ENCODE measurements around the gene ACOX1. TPM values are rescaled to one million over a fixed set of nuclear protein-coding genes. Genes with fewer than 3 reads are reported as not detected.

The ACOX1 gene
- total RNA-seq, 1 donor from 2014 or later: 35.1 TPM

- peak within 1 kb of the TSS; percentile 76 for H3K4me3 ChIP-seq (ENCODE audit: low read depth, low read length)
- DNase-seq (ENCODE audit: low read depth): no peak
- TF ChIP-seq CTCF (conservative IDR thresholded peaks at IDR 0.05; ENCODE audit: low read depth, low read length): no peak
These were observed 82.4 kb downstream of the ACOX1 start, which contains the start of gene TRIM65 for GRCh38 chr17:75896415-75897159. TSS of gene TRIM65 (minus strand) at chr17:75896951. CDS start at chr17:75896937, 14 bp downstream.

- TF ChIP-seq CTCF (conservative IDR thresholded peaks at IDR 0.05; ENCODE audit: low read depth, low read length): peak; percentile 51
- peak overlapping the region; percentile 76 for H3K4me3 ChIP-seq (ENCODE audit: low read depth, low read length)
- no peak for DNase-seq (ENCODE audit: low read depth)
These were observed 83.4 kb downstream of the ACOX1 start for GRCh38 chr17:75895370-75896155.

- no peak for TF ChIP-seq CTCF (conservative IDR thresholded peaks at IDR 0.05; ENCODE audit: low read depth, low read length)
- no peak for DNase-seq (ENCODE audit: low read depth)
- H3K4me3 ChIP-seq (ENCODE audit: low read depth, low read length): no peak overlapping the region
These were observed 84.8 kb downstream of the ACOX1 start for GRCh38 chr17:75894049-75894733.

GRCh38 chr17:75893305-75894048 lies 85.5 kb downstream of the ACOX1 start:
- DNase-seq (ENCODE audit: low read depth): no peak
- TF ChIP-seq CTCF (conservative IDR thresholded peaks at IDR 0.05; ENCODE audit: low read depth, low read length): no peak
- no peak overlapping the region for H3K4me3 ChIP-seq (ENCODE audit: low read depth, low read length)

- no peak for TF ChIP-seq CTCF (conservative IDR thresholded peaks at IDR 0.05; ENCODE audit: low read depth, low read length)
- H3K4me3 ChIP-seq (ENCODE audit: low read depth, low read length): no peak overlapping the region
- DNase-seq (ENCODE audit: low read depth): no peak
These were observed 86.3 kb downstream of the ACOX1 start for GRCh38 chr17:75892556-75893224.
